ENCODE data around the gene GULP1.

DNA sequence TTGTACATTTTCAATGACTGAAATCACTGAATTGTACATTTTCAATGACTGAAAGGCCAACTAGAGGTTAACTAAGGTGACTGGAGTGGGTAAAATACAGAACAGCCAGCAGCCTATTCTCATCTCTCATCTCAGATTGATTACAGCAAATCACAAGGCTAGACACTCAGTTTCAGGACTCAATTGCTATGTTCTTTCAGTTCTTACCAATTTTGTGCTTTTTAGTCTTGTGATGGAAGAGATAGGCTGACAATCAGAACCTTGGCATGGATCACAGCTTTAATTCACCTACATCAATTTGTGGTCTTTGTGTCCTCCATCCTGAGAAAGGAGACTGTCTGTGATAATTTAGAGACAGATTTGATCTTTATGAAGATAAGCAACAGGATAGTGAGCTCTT lies 124.7 kb downstream of the GULP1 start:
- TF ChIP-seq, protein P1, sequence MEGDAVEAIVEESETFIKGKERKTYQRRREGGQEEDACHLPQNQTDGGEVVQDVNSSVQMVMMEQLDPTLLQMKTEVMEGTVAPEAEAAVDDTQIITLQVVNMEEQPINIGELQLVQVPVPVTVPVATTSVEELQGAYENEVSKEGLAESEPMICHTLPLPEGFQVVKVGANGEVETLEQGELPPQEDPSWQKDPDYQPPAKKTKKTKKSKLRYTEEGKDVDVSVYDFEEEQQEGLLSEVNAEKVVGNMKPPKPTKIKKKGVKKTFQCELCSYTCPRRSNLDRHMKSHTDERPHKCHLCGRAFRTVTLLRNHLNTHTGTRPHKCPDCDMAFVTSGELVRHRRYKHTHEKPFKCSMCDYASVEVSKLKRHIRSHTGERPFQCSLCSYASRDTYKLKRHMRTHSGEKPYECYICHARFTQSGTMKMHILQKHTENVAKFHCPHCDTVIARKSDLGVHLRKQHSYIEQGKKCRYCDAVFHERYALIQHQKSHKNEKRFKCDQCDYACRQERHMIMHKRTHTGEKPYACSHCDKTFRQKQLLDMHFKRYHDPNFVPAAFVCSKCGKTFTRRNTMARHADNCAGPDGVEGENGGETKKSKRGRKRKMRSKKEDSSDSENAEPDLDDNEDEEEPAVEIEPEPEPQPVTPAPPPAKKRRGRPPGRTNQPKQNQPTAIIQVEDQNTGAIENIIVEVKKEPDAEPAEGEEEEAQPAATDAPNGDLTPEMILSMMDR (IDR thresholded peaks at IDR 0.05): no peak
- no peak for TF ChIP-seq POLR2AphosphoS5 (IDR thresholded peaks at IDR 0.05; ENCODE audit: insufficient read depth in 1 of 2, low read depth in 1 of 2)

Measured in vagina (tissue), 2 donors.